T-helper 1 cell (primary cell): ENCODE measurements around the gene TMEM63B.
"Not testable (repeated sequence)": the region's sequence is repeated elsewhere in the genome, so short reads cannot be mapped to it uniquely, and the experiment has no call there.

ENCODE experiments used
- DNase-seq, 5 donors: peaks; one replicate each; pipeline ENCODE4 v3.0.0-alpha.2; 2012 to 2020

TMEM63B gene

GRCh38 chr6:44117397-44118128 lies 9.8 kb upstream of the TMEM63B start:
- DNase-seq: no peak

GRCh38 chr6:44119704-44120262 lies 7.6 kb upstream of the TMEM63B start:
- no peak for DNase-seq

- no peak for DNase-seq
These were observed 6.5 kb upstream of the TMEM63B start for GRCh38 chr6:44120692-44121443.

DNA sequence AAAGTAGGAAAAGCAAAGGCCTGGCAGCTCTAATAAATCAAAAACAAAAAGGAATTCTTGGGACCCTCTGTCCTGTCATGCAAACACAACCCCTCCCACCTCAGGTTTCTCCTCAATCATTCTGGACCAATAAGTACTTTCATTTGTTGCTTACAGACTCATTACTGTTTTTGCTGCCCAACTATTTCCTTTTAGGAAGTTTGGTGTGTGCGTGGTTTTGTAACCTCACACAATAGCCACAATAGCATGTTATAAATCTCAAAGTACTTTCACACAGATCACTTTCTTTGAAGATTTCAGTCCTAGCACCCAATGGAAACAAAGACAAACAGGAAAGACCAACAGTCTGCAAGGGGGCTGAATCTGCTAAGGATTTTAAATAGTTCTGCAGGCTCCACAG lies 4.6 kb upstream of the TMEM63B start:
- DNase-seq: peak in 1 of 5 donors; percentile 49

DNA sequence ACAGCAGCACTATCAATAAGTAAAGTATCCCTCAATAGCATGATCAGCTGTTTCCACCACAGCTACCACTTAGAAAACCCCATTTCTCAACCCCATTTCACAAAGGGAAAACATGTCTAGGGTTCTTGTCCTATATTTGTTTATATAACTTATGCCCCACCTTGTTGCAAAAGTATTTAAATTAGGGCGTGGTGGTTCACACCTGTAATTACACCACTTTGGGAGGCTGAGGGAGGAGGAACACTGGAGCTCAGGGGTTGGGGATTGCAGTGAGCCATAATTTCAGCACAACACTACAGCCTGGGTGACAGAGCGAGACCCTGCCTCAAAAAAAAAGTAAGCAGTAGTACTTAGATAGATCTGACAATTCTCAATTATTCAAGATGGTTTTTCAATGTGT lies 3.8 kb upstream of the TMEM63B start:
- DNase-seq: no peak

DNA sequence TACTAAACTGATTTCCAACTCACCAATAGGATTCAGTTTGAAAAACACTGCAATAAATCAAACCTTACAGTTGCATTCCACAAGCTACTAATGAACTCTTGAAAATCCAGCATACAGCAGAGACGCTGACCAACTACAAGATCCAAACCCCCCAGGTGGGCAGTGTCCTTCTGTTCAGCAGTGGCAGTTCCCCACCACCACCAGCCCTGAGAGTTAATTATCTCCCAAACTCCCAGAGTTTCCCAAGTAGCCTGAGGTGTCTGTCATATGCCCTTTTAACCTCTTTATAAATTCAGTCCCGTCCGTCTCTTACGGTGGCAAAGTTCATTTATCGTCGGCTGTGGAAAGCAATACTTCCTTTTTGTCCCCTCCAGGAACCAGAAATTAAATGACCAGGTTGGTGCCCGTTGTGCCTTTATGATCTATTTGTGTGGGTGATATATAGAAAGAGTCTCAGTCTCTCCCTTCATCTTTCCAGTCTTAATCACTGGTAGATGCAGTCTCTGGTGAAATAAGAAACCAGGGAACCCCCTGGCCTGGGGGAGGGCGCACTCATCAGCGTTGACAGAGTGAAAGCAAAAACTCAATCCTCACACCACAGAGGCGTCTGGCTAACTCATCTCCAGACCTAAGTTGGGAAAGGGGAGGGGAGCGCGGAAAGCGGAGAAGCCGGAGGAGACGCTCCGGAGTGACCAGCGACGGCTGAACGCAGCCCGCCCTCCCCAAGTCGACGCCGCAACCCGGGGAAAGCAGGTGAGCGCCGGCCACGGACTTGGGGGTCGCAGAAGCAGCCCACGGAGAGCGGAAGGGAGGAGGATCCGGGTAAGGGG lies 819 bp upstream of the TMEM63B start:
- DNase-seq: peak; percentile 34 to 66 (median 56)

- peak in 1 of 5 donors; percentile 11 for DNase-seq
These were observed 915 bp downstream of the TMEM63B start for GRCh38 chr6:44128020-44128917.

- no peak for DNase-seq
These were observed 2.5 kb downstream of the TMEM63B start for GRCh38 chr6:44129841-44130322.

- no peak for DNase-seq
These were observed 4.5 kb downstream of the TMEM63B start for GRCh38 chr6:44131892-44132291.

DNA sequence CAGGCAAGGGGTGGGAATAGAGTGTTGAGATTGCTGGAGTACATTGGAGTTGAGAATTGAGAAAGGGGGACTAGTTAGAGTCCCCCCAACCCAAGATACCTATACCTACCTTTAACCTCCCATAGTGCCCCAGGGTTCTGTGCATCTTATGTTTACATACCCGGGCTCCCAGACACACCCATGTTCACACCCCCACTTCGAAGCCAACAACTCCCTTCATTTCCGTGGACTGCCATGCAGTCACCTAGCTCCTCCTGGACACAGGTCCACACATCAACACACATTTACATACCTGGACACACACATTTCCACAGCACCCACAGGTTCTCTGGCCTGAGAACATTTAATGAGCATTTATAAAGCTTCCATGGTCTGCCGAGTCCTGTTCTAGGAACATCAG lies 5.1 kb downstream of the TMEM63B start:
- no peak for DNase-seq

GRCh38 chr6:44133003-44133931 lies 5.9 kb downstream of the TMEM63B start:
- no peak for DNase-seq

GRCh38 chr6:44133981-44134711 lies 6.8 kb downstream of the TMEM63B start:
- no peak for DNase-seq

GRCh38 chr6:44135173-44135758 lies 7.9 kb downstream of the TMEM63B start:
- no peak for DNase-seq

GRCh38 chr6:44135875-44136274 lies 8.5 kb downstream of the TMEM63B start:
- no peak for DNase-seq

DNA sequence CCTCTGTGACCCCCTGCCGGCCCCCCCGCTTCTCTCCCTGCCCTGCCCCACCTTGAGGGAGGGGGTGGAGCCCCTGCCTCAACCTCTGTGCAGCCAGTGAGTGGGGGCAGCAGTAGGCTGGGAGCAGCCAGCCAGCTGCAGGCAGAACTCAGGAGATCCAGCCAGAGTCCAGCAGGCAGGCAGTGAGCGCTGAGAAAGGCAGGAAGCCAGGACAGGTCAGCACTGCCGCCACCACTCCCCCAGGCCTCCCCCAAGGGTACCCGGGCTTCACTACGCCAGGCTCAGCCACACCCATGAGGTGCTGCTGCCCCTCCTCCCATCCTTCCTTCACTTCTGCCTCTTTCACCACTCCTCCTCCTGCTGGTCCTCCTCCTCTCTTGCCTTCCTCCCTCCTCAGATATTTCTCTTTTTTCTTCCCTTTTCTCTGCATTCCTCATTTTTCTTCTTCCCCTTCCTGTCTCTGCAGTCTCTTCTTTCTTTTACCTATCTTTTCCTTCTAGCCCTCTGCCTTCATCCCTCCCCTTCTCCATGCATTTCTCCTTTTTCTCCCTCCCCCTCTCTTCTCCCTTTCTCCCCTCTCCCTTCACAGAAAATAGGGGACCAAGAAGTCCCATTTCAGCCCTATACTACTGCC lies 11.5 kb downstream of the TMEM63B start:
- DNase-seq: no peak

DNA sequence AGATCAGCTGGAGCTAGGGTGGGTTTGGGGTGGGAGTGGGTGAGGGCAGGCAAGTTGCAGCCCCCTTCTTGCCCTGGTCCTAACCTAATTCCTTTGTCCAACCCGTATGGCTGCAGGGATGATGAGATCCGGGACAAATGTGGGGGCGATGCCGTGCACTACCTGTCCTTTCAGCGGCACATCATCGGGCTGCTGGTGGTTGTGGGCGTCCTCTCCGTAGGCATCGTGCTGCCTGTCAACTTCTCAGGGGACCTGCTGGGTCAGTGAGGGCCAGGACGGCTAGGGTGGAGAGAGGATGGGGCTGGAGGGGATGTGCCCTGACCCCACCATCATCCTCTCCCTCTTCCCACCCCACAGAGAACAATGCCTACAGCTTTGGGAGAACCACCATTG lies 12.0 kb downstream of the TMEM63B start:
- no peak for DNase-seq

GRCh38 chr6:44142835-44143234 lies 15.5 kb downstream of the TMEM63B start:
- DNase-seq: no peak

GRCh38 chr6:44143731-44144130 lies 16.4 kb downstream of the TMEM63B start:
- DNase-seq: no peak

DNA sequence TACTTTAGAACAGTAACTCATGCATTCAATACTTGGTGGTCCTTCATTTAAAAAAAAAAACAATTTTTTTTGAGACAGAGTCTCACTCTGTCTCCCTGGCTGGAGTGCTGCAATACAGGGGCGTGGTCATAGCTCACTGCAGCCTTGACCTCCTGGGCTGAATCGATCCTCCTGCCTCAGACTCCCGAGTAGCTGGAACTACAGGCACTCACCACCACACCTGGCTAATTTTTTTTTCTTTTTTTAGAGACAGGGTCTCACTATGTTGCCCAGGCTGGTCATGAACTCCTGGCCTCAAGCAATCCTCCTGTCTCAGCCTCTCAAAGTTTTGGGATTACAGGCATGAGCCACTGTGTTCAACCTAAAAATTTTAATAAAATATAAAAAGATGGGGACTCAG lies 17.2 kb downstream of the TMEM63B start:
- not testable (repeated sequence) for DNase-seq
